HG02938 (cell line): ENCODE data around the gene MYO5A.
A peak's percentile ranks its signal among the peaks of the same experiment; 100 is the strongest.

Source experiments
- ATAC-seq: cut with Tn5 transposase; IDR thresholded peaks from one replicate; pipeline ENCODE4 v1.9.1; 2021; ENCODE audit warnings: mild to moderate bottlenecking, moderate library complexity; ENCODE audit not compliant: unreplicated experiment

The MYO5A gene

DNA sequence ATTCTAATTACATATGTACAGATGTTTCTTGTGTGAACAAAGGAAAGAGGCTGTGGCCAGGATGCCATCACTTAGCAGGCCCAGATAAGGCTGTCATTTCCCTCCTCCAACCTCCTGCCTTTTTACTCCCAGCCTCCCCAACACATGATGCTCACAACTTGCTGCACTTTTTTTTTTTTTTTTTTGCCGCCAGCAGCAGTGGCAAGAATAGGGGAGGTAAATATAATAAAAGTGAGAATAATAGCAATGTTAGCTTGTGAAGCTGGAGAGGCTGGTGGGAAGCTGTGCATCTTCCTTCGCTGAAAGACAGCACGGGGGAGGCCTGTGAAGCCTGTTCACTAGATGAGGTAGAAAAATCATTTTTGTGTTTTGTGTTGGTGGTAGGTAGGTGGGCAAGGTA is 190.6 kb downstream of the MYO5A start:
- no peak for ATAC-seq

GRCh38 chr15:52337198-52337853 is 191.4 kb downstream of the MYO5A start:
- no peak for ATAC-seq

DNA sequence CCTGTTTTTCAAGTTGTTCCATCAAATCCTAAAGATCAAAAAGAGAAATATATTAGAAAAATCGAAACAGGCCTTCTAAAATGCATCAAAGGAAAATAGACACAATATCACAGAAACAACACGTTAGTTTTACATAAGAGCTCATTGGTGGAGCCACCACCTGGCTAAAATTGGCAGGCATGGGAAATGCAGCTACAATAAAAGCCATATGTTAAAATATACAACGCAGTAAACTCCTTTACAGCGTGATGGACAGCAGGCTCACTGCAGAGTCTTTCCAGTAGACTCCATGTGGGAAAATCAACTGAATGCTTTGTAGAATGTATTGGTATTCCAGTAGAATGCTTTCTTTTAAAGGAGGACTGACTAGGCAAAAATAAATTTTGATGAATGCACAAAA is 192.2 kb downstream of the MYO5A start:
- ATAC-seq, result no peak

- no peak for ATAC-seq
Observed at GRCh38 chr15:52334491-52335160, 194.1 kb downstream of the MYO5A start.

DNA sequence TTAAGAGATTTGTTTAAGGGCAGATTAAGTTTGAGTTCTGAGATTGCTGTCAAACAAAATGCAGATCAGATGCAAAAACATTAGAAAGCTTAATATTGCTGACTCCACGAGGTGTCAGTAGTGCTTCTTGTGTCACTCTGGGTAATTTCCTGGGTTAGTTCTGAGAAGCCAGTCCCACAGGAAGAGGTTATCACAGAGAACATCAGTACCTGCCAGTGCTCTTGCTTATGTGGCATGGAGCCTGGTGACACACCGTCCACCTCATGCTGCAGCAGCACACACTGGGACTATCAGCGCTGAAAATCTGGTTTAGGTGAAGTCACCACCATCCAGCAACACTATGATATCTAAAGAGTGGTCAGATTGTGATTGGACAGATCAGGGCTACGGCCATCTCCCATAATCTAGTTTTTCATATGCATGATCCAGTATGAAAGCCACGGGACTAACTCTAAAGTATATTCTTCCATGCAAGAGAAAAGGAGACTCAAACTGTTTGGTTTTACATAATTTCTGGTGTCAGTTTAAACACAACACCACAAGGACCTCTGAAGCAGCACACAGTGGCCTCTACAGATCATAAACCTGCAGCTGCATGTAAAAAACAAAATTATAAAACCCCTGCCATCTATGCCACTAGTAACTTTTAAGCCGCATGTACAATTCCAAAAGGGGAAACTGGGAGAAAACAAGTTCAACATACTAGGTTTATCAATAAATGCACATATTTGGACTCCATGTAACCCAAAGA is 197.0 kb downstream of the MYO5A start:
- ATAC-seq, result peak; percentile 75

GRCh38 chr15:52329987-52330386 is 198.7 kb downstream of the MYO5A start:
- ATAC-seq, result no peak

DNA sequence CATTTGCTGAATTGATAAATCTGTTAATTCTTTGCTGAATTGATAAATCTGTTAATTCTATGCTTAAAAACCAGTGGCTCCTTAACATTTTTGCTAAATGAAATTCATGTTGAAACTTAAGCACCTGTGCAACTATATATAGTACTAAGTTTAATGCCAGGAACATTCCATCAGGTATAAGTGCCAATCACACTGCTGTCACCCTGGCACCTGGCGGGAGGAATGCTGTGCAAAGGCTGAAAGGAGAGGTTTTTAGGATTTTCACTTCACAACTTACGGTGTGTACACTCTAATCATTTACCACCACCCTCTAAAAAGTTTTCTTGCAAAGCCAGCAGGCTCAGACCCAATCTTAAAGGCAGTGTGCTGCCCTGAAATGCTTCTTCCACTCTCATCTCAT is 199.5 kb downstream of the MYO5A start:
- no peak for ATAC-seq

DNA sequence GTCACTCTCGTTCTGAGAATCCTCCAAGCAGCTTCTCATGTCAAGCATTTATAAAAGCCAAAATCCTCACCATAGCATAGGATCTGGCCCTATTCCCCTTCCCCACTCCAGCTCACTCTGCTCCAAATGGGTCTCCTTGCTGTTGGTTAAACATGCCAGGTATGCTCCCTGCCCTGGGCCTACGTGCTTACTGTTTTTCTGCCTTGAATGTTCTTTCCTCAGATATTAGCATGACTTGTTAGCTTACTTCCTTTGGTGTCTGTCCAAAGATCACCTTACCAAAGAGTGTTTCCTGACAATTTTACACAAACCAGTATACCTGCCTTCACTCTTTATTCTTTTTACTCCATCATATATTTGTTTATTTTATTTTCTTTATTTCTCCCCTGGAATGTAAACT is 200.0 kb downstream of the MYO5A start:
- no peak for ATAC-seq

DNA sequence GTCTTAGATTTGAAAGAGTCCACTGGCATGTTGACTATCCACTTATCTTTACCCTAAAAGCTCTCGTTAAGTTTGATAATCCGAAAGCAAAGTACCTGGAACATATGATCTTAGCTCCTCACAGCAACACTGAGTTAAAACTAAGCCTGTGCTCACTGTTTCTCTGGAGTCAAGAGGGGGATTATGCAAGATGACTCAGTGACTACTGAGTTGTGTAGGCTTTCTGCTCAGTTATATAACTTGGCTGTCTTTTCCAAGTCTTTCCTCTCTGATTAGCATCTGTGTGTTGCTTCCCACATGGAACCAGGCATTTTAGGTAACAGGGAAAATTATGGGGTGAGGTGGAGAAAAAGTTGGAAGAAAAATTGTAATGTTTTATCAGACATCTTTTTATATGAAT is 201.9 kb downstream of the MYO5A start:
- no peak for ATAC-seq

DNA sequence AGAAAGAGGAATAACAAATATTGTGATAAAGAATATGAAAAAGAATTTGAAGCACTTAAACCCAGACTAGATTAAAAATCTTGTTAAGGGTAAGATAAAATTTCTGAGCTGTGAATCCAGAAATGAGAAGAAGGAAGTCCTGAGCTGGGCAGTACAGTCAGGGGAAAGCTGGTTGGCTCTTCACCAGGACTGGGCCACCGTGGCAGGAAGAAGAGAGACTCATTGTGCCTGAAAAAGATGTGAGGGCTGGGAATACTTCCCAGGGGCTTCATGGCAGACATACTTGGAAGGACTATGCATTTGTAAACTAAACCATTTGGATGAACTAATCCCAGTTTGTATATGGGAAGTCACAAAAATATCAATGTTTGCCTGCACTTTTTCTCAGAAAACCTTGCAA is 204.6 kb downstream of the MYO5A start:
- no peak for ATAC-seq

DNA sequence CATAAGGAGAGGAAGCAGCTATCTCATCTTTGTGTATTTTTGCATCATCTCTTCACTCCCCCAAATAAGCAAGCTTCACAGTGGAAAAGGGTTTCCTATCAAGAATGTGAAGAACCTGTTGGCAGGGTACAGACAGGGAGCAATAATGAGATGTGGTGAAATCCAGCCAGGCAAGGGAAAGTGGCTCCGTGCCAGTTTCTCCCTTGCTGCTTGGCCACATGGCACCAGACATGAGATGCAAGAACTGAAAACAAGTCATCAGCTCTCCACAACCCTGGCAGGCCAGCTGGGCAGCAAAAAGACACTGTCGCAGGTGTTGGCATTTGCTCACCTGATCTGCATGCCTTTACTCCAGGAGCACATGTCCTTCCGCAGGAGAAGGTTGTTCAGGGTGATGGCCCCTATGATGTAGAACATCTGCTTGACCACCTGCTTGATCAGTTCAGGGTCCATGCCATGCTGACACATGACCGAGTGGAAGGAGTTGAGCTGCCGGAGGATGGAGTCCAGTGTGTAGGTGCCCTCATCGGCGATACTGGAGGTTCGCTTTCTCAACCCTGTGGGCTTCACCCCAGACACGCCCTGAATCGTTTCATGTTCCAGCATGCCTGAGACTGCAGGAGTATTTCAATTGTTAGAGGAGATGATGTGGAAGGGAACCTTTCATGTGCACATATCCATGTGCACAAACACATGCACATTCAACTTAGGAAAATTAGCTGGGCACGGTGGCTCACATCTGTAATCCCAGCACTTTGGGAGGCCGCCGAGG is 209.8 kb downstream of the MYO5A start:
- ATAC-seq, result no peak

DNA sequence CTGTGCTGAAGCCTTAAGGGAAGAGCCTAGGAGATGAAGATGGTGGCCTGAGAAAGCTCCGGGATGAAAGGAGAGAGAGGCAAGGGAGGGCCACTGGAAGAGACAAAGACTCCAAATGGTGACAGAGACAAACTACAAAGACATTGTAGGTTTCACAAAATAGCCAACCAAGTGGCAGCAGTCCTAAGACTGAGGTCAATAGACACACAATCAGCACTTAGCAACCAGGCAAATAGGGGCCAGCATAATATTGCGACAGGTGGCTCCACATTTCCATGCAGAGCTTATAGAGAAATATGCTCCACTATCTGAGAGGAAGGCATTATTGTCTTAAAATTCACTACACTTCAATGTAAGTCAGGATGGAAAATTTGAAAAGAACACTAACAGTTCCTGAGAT is 211.0 kb downstream of the MYO5A start:
- no peak for ATAC-seq

DNA sequence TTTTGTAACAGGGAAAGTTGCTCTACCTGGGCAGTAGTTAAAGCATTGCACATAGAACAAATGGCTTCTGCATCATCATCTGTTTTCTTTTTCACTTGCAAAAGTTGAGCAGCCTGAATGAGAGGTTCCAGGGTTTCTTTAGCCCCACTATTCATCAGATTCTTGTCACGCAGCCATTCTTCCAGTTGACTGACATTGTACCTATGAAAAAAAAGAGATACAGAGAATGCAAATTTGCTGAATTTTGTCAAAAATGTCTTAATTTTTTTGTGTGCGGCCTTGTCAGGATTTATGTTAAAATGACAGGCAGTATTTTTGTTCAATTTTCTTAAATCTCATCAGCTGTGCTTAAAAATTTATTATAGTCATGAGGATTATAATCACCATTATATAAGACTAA is 211.7 kb downstream of the MYO5A start:
- ATAC-seq, result no peak

DNA sequence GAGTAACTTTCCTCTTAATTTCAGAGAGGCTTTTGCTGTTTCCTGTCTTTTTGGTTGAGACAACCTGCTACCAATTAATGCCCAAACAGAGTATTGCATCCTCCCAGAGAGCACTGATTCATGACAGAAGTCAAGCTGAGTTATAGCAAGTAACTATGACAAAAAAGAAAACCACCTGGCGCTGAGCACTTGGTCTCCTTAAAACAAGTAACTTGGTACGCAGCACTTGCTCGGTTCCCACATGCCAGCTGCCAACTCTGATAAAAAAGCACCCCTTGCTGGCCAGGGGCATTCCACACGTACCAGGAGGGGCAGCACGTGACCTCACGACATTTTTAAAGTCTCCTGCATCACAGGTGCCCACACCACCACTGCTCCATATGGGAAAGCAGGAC is 219.5 kb downstream of the MYO5A start:
- ATAC-seq, result peak; percentile 51

- peak; percentile 71 for ATAC-seq
Observed at GRCh38 chr15:52308446-52309153, 220.1 kb downstream of the MYO5A start.

- ATAC-seq, result no peak
Observed at GRCh38 chr15:52307847-52308246, 220.8 kb downstream of the MYO5A start.

GRCh38 chr15:52306270-52306669 is 222.4 kb downstream of the MYO5A start:
- no peak for ATAC-seq

DNA sequence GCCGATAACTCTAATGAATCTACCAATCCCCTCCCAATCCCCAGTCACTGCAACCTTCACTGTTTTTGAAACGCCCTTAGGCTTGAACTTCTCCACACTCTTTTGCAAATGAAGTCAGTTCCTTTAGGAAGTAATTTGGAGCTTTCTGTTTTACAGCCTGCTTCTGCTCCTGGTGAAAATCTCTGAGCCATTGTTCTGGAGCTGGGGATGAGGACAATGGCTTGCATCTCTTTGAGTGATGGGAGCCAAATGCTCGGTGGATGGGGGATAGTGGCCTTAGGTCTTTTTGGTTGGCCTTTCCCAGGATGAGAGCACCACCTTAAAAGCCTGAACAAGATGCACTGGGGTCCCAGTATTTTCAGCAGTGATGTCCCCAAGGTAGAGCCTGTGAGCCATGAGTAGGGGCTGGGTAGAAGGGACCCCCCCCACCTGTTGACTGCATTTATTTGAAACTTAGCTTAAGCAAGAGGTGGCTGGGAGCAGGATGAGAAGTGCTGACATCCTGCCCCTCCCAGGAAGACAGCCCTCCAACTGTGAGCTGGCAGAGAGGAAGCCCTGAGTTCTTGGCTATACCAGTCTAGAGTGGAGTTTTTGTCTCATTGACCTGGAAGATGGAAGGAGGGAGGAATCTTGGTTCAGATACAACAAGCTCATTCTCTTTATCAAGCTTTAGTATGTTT is 225.4 kb downstream of the MYO5A start:
- ATAC-seq, result no peak

GRCh38 chr15:52301265-52301847 is 227.3 kb downstream of the MYO5A start:
- ATAC-seq, result no peak
